ENCODE data around the gene PES1.
"Not testable (repeated sequence)": the region's sequence is repeated elsewhere in the genome, so short reads cannot be mapped to it uniquely, and the experiment has no call there.

PES1 gene

GRCh38 chr22:30551813-30552212 lies 39.9 kb downstream of the PES1 start:
- not testable (repeated sequence) for DNase-seq

DNA sequence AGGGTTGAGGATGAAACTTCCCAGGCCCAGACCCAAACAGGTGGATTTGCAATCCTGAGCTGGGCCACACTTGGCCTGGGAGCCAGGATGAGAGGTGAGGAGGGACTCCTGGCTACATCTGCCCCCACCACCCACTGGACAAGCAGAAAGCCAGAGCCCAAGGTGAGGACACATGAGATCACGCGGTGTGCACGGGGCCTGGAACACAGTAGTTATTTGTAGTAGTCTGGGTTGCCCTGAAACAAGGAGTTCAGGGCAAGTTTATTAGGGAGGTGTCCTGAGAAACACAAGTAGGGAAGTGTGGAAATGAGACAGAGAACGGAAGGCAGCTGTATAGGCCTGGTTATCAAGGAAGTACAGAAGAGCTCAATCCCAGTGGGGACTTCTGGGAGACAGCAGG lies 44.5 kb downstream of the PES1 start:
- no peak for DNase-seq

GRCh38 chr22:30546616-30547015 lies 45.1 kb downstream of the PES1 start, which contains the start of gene SEC14L6:
Gene SEC14L6, minus strand, starts transcription at chr22:30546741. Its CDS starts 59 bp downstream, at chr22:30546682.
- DNase-seq: no peak

- DNase-seq: no peak
Measured at GRCh38 chr22:30542811-30543188, 48.9 kb downstream of the PES1 start.

DNA sequence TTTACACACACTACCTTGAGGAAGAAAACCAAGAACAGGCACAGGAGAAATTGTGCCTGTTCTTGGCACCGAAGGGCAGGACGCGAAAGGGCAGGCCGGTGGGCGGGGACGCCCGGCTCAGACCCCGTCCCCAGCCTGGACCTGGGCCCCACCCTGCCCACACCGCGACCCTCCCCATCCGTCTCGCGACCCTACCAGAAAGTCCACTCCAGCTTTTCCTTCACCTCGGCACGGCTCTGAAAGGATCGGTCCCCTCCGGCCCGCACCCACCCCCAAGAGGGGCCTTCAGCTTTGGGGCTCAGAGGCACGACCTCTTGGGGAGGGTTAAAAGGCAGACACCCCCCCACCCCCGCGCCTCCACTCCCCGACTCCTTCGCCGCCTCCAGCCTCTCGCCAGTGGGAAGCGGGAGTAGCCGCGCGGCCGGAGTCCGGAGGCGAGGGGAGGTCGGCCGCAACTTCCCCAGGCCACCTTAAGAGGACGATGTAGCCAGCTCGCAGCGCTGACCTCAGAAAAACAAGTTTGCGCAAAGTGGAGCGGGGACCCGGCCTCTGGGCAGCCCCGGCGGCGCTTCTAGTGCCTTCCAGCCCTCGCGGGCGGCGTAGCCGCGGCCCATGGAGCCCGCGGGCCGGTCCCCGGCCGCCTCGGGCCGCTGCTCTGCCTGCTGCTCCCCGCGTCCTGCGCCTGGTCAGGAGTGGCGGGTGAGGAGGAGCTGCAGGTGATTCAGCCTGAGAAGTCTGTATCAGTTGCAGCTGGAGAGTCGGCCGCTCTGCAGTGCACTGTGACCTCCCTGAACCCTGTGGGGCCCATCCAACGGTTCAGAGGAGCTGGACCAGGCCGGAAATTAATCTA lies 49.5 kb downstream of the PES1 start:
- no peak for DNase-seq

- DNase-seq: not testable (repeated sequence)
Measured at GRCh38 chr22:30541511-30541910, 50.2 kb downstream of the PES1 start.

DNA sequence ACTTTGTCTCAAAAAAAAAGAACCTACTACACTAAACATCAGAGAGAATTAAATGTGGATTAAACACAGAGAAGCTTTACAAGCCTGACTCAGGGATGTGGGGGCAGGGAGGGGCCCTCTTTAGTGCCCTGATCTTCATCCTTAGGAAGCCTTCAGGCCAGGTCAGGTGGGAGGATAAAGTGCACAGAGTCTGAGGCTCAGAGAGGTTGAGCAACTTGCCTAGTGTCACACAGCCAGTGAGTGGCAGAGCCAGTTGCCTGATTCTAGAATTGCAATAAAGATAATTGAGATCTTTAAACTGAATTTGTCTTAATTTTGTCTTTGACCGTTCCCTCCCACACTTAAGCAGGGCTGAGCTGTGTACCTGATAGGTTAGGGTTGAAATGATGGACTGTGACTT lies 52.3 kb downstream of the PES1 start:
- no peak for DNase-seq

DNA sequence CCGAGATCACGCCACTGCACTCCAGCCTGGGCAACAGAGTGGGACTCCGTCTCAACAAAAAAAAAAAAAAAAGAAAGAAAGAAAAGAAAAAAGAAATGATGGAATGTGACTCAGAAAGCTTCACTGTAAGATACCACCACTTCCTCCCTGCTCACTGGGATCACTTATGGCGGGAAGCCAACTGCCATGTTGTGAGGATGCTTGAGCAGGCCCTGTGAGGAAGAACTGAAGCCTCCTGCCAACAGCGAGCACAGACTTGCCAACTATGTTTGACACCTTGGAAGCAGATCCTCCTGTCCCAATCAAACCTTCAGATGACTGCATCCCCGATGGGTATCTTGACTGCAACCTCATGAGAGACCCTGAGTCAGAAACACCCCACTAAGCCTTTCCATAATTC lies 53.4 kb downstream of the PES1 start:
- no peak for DNase-seq

DNA sequence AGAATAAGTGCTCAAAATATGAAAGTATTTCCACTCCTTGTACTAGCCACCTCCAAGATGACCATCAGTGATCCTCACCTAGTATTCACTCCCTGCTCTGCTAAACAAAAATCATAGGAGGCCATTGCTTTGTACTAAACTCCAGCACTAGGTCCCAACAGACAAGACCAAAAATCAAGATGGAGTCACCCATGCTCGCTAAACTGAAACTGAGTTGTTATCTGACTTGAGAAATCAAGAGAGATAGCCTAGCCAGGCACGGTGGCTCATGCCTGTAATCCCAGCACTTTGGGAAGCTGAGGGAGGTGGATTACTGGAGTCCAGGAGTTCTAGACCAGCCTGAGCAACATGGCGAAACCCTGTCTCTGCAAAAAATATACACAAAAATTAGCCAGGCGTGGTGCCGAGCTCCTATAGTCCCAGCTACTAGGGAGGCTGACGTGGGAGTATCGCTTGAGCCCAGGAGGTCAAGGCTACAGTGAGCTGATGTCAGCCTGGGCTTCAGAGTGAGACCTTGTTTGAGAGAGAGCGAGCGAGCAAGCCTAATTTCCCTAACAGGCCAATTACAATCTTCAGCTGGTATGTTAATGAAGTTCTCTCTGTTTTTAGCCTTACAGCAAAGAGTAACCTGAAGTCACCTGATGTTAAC lies 54.5 kb downstream of the PES1 start:
- DNase-seq: no peak

DNA sequence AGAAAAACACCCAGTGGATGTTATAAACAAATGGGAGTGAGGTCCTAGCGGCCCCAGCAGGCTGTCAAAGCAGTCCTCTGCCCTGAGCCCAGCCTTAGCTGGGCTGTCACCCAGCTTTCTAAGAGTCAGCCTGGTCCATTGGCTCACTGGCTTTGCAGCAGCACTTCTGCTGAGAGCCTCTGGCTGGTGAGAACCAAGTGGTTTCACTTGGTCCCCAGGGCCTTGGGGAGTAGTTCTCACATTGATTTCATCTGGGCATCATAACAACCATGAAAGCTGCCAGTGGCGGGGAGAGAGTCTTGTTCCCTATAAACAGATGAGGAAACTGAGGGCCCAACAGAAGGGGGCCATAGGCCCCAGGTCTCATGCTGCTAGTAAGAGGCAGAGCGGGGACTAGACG lies 56.5 kb downstream of the PES1 start:
- DNase-seq: no peak

GRCh38 chr22:30531651-30532608 lies 59.8 kb downstream of the PES1 start:
- DNase-seq: no peak

DNA sequence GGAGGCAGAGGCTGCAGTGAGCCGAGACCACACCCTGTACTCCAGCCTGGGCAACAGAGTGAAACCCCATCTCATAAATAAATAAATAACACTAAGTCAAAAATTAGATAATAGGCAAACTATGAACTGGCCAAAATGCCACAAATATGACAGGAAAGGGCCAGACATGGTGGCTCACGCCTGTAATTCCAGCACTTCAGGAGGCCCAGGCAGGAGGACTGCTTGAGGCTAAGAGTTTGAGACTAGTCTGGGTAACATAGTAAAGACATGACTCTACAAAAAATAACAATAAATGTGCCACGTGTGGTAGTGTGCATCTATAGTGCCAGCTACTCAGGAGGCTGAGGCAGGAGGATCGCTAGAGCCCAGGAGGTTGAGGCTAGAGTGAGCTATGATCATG lies 65.1 kb downstream of the PES1 start:
- no peak for DNase-seq

Data from T-helper 9 cell (primary cell).